Peyer's patch (tissue), 4 donors: ENCODE data around the gene TBXA2R. TPM values are rescaled to one million over a fixed set of nuclear protein-coding genes. Genes with fewer than 3 reads are reported as not detected.

Experiments
- DNase-seq, 3 donors: peaks; one replicate each; pipeline ENCODE4 v3.0.0-alpha.2; 2017 to 2019
- H3K27ac ChIP-seq, 4 donors: fragments of 200-600 bp; sonication (generic); one replicate each; pipeline ENCODE4 v1.5.1; 2016 to 2019
- H3K27me3 ChIP-seq, 2 donors: fragments of 200-600 bp; sonication (generic); one replicate each; pipeline ENCODE4 v1.5.1; 2019
- H3K36me3 ChIP-seq, 3 donors: fragments of 200-600 bp; sonication (generic); one replicate each; pipeline ENCODE4 v1.5.1; 2016 to 2019
- H3K4me1 ChIP-seq, 4 donors: fragments of 200-600 bp; sonication (generic); one replicate each; pipeline ENCODE4 v1.5.1; 2016 to 2019
- H3K4me3 ChIP-seq, 4 donors: fragments of 200-600 bp; sonication (generic); 1 replicate in 3 of 4; 2 replicates in 1 of 4; pipeline ENCODE4 v1.5.1; 2016 to 2019; ENCODE audit warnings: mild to moderate bottlenecking in 1 of 4
- H3K9me3 ChIP-seq, 4 donors: fragments of 200-600 bp; sonication (generic); one replicate each; pipeline ENCODE4 v1.5.1; 2016 to 2019; ENCODE audit warnings: mild to moderate bottlenecking in 1 of 4
- CTCF ChIP-seq, 6 experiments: fragments of 450-650 bp in 4 of 6; fragments of 200-600 bp in 2 of 6; sonication (generic) in 1 of 6; IDR thresholded peaks; one replicate each; pipeline ENCODE4 v1.5.1; 2017 to 2019; ENCODE audit warnings: antibody characterized with exemption in 6 of 6, mild to moderate bottlenecking in 3 of 6, moderate library complexity in 1 of 6
- POLR2A ChIP-seq, 2 donors: fragments of 450-650 bp; IDR thresholded peaks; one replicate each; pipeline ENCODE4 v1.5.1; 2017; ENCODE audit warnings: antibody characterized with exemption in 2 of 2, mild to moderate bottlenecking in 2 of 2, moderate library complexity in 2 of 2
- total RNA-seq, 4 donors: library from RNA; depleted of rRNA; stranded (reverse); fragments of >200 nt; gene quantifications; one replicate each; pipeline ENCODE4 v1.1.0, GENCODE V29; 2016

Gene TBXA2R
- total RNA-seq, 4 donors from 2014 or later = 0.80 to 5.0 (median 1.6) TPM; not detected in 1

- Histone ChIP-seq H3K27ac (no peak overlapping the region), H3K27me3 (no peaks in the 10 kb centered on the region), H3K4me3 (no peak overlapping the region), H3K36me3 (peaks cover 0 to 63% (median 0%) of the 10 kb centered on the region in 3 donors), H3K9me3 (no peaks in the 10 kb centered on the region), H3K4me1 (no peaks in the 10 kb centered on the region)
- no peak for TF ChIP-seq POLR2A (IDR thresholded peaks at IDR 0.05)
- no peak for TF ChIP-seq CTCF (IDR thresholded peaks at IDR 0.05)
- DNase-seq = no peak
Observed at GRCh38 chr19:3645726-3646125, 39.1 kb upstream of the TBXA2R start.

- peaks cover 0 to 63% (median 0%) of the 10 kb centered on the region in 3 donors for H3K36me3 ChIP-seq
- DNase-seq = no peak
- H3K27me3 ChIP-seq = no peaks in the 10 kb centered on the region
- TF ChIP-seq CTCF (IDR thresholded peaks at IDR 0.05) (no peak), POLR2A (IDR thresholded peaks at IDR 0.05) (no peak)
- no peak overlapping the region for H3K4me3 ChIP-seq
- H3K4me1 ChIP-seq = no peaks in the 10 kb centered on the region
- H3K27ac ChIP-seq = no peak overlapping the region
- H3K9me3 ChIP-seq = no peaks in the 10 kb centered on the region
Observed at GRCh38 chr19:3645067-3645396, 38.4 kb upstream of the TBXA2R start.

- no peaks in the 10 kb centered on the region for H3K27me3 ChIP-seq
- TF ChIP-seq POLR2A (IDR thresholded peaks at IDR 0.05) = no peak
- TF ChIP-seq CTCF (IDR thresholded peaks at IDR 0.05) = no peak
- no peak for DNase-seq
- H3K4me1 ChIP-seq = no peaks in the 10 kb centered on the region
- peaks cover 0 to 66% (median 0%) of the 10 kb centered on the region in 3 donors for H3K36me3 ChIP-seq
- no peak overlapping the region for H3K27ac ChIP-seq
- H3K4me3 ChIP-seq = no peak overlapping the region
- H3K9me3 ChIP-seq = no peaks in the 10 kb centered on the region
Observed at GRCh38 chr19:3644351-3645066, 37.8 kb upstream of the TBXA2R start.

GRCh38 chr19:3643674-3644313 is 37.1 kb upstream of the TBXA2R start:
- Histone ChIP-seq H3K4me1 (no peaks in the 10 kb centered on the region), H3K4me3 (no peak overlapping the region), H3K27me3 (no peaks in the 10 kb centered on the region), H3K27ac (no peak overlapping the region), H3K9me3 (no peaks in the 10 kb centered on the region), H3K36me3 (peaks cover 0 to 73% (median 0%) of the 10 kb centered on the region in 3 donors)
- DNase-seq = no peak
- no peak for TF ChIP-seq POLR2A (IDR thresholded peaks at IDR 0.05)
- no peak for TF ChIP-seq CTCF (IDR thresholded peaks at IDR 0.05)

GRCh38 chr19:3642987-3643673 is 36.5 kb upstream of the TBXA2R start:
- Histone ChIP-seq H3K36me3 (peaks cover 0 to 73% (median 0%) of the 10 kb centered on the region in 3 donors), H3K9me3 (no peaks in the 10 kb centered on the region)

More at GRCh38 chr19:3642987-3643673, 36.5 kb upstream of the TBXA2R start:
- H3K27ac ChIP-seq = no peak overlapping the region
- H3K4me3 ChIP-seq = no peak overlapping the region
- no peaks in the 10 kb centered on the region for H3K4me1 ChIP-seq
- DNase-seq = no peak
- TF ChIP-seq CTCF (IDR thresholded peaks at IDR 0.05) = no peak
- no peak for TF ChIP-seq POLR2A (IDR thresholded peaks at IDR 0.05)
- H3K27me3 ChIP-seq = no peaks in the 10 kb centered on the region
